GOT3 (cell line): ENCODE results near the gene PRDX6.
"Not testable (repeated sequence)": the region's sequence is repeated elsewhere in the genome, so short reads cannot be mapped to it uniquely, and the experiment has no call there.

Experiments
- DNase-seq: peaks from one replicate; lab custom pipeline; 2025; ENCODE audit warnings: mixed read lengths; lab: John Stamatoyannopoulos, UW

The PRDX6 gene

GRCh38 chr1:173499729-173500128 is 22.6 kb downstream of the PRDX6 start:
- DNase-seq = no peak

- no peak for DNase-seq
Measured at GRCh38 chr1:173502104-173502503, 25.0 kb downstream of the PRDX6 start.

GRCh38 chr1:173503391-173503790 is 26.3 kb downstream of the PRDX6 start:
- no peak for DNase-seq

GRCh38 chr1:173504268-173504667 is 27.1 kb downstream of the PRDX6 start:
- DNase-seq = no peak

- no peak for DNase-seq
Measured at GRCh38 chr1:173505391-173505790, 28.3 kb downstream of the PRDX6 start.

- DNase-seq = no peak
Measured at GRCh38 chr1:173506437-173506836, 29.3 kb downstream of the PRDX6 start.

GRCh38 chr1:173507205-173507846 is 30.2 kb downstream of the PRDX6 start:
- DNase-seq = peak; percentile 54

GRCh38 chr1:173507847-173508209 is 30.7 kb downstream of the PRDX6 start:
- no peak for DNase-seq

GRCh38 chr1:173508541-173508940 is 31.4 kb downstream of the PRDX6 start:
- no peak for DNase-seq

GRCh38 chr1:173509797-173510196 is 32.7 kb downstream of the PRDX6 start:
- no peak for DNase-seq

- DNase-seq = not testable (repeated sequence)
Measured at GRCh38 chr1:173514503-173514902, 37.4 kb downstream of the PRDX6 start.

GRCh38 chr1:173520799-173521198 is 43.7 kb downstream of the PRDX6 start:
- DNase-seq = no peak

GRCh38 chr1:173523329-173523728 is 46.2 kb downstream of the PRDX6 start:
- no peak for DNase-seq

- DNase-seq = no peak
Measured at GRCh38 chr1:173525926-173526325, 48.8 kb downstream of the PRDX6 start.

GRCh38 chr1:173527151-173527826 is 50.2 kb downstream of the PRDX6 start:
- no peak for DNase-seq

GRCh38 chr1:173529106-173529505 is 52.0 kb downstream of the PRDX6 start:
- no peak for DNase-seq

- DNase-seq = no peak
Measured at GRCh38 chr1:173530795-173531693, 53.9 kb downstream of the PRDX6 start.

- DNase-seq = no peak
Measured at GRCh38 chr1:173532237-173532636, 55.1 kb downstream of the PRDX6 start.

- no peak for DNase-seq
Measured at GRCh38 chr1:173536223-173536622, 59.1 kb downstream of the PRDX6 start.
